ENCODE data around the gene SEMA6D. TPM values are rescaled to one million over a fixed set of nuclear protein-coding genes. Genes with fewer than 3 reads are reported as not detected.
A peak's percentile ranks its signal among the peaks of the same experiment; 100 is the strongest.

Gene SEMA6D
- total RNA-seq, 1 donor = 17.7 TPM

- DNase-seq (ENCODE audit: low read depth) = no peak
- no peak overlapping the region for H3K4me3 ChIP-seq (ENCODE audit: low read depth, low read length)
- TF ChIP-seq, protein P1, sequence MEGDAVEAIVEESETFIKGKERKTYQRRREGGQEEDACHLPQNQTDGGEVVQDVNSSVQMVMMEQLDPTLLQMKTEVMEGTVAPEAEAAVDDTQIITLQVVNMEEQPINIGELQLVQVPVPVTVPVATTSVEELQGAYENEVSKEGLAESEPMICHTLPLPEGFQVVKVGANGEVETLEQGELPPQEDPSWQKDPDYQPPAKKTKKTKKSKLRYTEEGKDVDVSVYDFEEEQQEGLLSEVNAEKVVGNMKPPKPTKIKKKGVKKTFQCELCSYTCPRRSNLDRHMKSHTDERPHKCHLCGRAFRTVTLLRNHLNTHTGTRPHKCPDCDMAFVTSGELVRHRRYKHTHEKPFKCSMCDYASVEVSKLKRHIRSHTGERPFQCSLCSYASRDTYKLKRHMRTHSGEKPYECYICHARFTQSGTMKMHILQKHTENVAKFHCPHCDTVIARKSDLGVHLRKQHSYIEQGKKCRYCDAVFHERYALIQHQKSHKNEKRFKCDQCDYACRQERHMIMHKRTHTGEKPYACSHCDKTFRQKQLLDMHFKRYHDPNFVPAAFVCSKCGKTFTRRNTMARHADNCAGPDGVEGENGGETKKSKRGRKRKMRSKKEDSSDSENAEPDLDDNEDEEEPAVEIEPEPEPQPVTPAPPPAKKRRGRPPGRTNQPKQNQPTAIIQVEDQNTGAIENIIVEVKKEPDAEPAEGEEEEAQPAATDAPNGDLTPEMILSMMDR (IDR thresholded peaks at IDR 0.05; ENCODE audit: insufficient read depth, low read length) = no peak
These were observed 27.7 kb downstream of the SEMA6D start for GRCh38 chr15:47744973-47745372.

DNA sequence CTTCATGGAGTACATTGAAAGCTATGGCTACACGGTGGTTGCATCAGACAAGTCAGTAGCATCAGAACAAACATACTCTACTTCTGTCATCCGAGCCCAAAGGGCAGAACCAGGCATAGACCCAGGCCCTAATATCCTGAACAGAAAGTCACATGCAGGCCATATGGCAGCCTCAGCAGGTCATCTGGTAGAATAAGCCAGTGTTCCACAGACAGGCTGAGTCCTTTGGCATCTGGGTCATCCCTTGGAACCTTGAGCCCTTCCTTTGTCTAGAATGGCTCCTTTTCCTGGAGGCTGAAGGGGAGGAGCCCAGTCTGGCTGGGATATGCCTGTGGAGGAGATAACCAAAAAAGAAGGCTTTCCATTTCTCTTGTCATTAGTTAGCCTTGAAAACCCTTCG, 29.2 kb downstream of the SEMA6D start:
- H3K4me3 ChIP-seq (ENCODE audit: low read depth, low read length) = no peak overlapping the region
- TF ChIP-seq, protein P1 (IDR thresholded peaks at IDR 0.05; ENCODE audit: insufficient read depth, low read length) = no peak
- no peak for DNase-seq (ENCODE audit: low read depth)

- DNase-seq (ENCODE audit: low read depth) = peak; percentile 56
- TF ChIP-seq, protein P1 (IDR thresholded peaks at IDR 0.05; ENCODE audit: insufficient read depth, low read length) = no peak
- no peak overlapping the region for H3K4me3 ChIP-seq (ENCODE audit: low read depth, low read length)
These were observed 32.9 kb downstream of the SEMA6D start for GRCh38 chr15:47750030-47750739.

DNA sequence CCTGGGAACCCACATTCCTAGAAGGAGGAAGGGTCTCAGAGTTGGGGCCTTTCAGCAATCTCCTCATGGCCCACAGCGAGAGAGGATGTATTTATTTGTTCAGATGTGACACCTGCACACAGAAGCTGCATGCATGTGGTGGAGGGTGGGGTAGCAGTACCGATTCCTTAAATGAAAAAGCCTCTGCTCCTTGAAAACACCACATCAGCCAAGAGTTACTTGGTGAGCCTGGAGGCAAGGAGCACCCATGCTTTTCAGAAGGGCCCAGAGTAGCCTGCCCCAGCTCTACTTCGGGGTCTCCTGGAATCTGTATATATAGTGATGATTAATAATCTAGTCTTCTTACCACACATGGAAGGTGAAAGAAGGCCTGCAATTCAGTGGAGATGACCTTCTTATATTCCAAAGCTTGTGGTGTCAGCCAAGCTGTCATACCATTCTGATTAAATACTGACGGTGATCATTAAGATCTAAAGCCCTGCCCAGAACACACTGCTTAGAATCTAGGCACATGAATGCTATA, 33.5 kb downstream of the SEMA6D start:
- TF ChIP-seq, protein P1 (IDR thresholded peaks at IDR 0.05; ENCODE audit: insufficient read depth, low read length) = no peak
- no peak overlapping the region for H3K4me3 ChIP-seq (ENCODE audit: low read depth, low read length)
- no peak for DNase-seq (ENCODE audit: low read depth)

GRCh38 chr15:47753591-47753990, 36.3 kb downstream of the SEMA6D start:
- TF ChIP-seq, protein P1 (IDR thresholded peaks at IDR 0.05; ENCODE audit: insufficient read depth, low read length) = no peak
- no peak overlapping the region for H3K4me3 ChIP-seq (ENCODE audit: low read depth, low read length)
- no peak for DNase-seq (ENCODE audit: low read depth)

- DNase-seq (ENCODE audit: low read depth) = no peak
- H3K4me3 ChIP-seq (ENCODE audit: low read depth, low read length) = no peak overlapping the region
- TF ChIP-seq, protein P1 (IDR thresholded peaks at IDR 0.05; ENCODE audit: insufficient read depth, low read length) = no peak
These were observed 37.0 kb downstream of the SEMA6D start for GRCh38 chr15:47754312-47754711.
